ENCODE measurements around the gene CCL17. TPM values are rescaled to one million over a fixed set of nuclear protein-coding genes. Genes with fewer than 3 reads are reported as not detected.

Gene CCL17
- total RNA-seq, 2 donors from 2014 or later, result not detected

DNA sequence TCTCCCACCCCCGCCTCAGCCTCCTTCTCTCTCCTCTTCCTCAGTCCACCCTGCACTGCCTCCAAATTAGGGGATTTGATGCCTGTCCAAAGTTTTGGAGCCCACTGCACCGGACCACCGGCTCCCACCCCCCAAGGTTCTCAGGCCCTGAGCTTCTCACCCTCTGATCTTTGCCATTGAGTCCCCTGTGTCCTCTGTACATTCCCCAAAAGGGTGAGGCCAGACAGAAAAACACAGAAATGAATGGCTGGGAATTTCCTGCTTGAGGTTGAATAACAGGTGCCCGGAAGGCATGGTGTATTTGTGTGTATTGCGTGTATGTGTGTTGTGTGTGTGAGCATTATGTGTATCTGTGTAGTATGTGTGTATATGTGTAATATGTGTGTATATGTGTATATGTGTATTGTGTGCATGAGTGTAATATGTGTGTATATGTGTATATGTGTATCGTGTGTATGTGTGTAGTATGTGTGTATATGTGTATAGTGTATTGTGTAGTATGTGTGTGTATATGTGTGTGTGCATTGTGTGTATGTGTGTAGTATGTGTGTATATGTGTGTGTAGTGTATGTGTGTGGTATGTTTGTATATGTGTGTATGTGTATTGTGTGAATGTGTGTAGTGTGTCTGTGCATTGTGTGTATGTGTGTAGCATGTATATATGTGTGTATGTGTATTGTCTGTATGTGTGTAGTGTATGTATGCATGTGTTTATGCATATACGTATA, 16.0 kb upstream of the CCL17 start:
- TF ChIP-seq CTCF (IDR thresholded peaks at IDR 0.05), result no peak
- TF ChIP-seq POLR2AphosphoS5 (IDR thresholded peaks at IDR 0.05), result no peak
- TF ChIP-seq POLR2A (IDR thresholded peaks at IDR 0.05), result no peak
- H3K36me3 ChIP-seq, result no peaks in the 10 kb centered on the region
- no peak for DNase-seq (ENCODE audit: low spot score)
- no peaks in the 10 kb centered on the region for H3K27me3 ChIP-seq (replicated peaks; ENCODE audit: insufficient read depth)
- no peak overlapping the region for H3K4me3 ChIP-seq
- H3K4me1 ChIP-seq (replicated peaks), result no peaks in the 10 kb centered on the region
- no peaks in the 10 kb centered on the region for H3K9me3 ChIP-seq
- intact Hi-C loops (cut with DNase I), result no loop called here
- H3K27ac ChIP-seq, result no peak overlapping the region
- WGBS, result 56% methylated on average over 7 of the region's 7 CpGs

DNA sequence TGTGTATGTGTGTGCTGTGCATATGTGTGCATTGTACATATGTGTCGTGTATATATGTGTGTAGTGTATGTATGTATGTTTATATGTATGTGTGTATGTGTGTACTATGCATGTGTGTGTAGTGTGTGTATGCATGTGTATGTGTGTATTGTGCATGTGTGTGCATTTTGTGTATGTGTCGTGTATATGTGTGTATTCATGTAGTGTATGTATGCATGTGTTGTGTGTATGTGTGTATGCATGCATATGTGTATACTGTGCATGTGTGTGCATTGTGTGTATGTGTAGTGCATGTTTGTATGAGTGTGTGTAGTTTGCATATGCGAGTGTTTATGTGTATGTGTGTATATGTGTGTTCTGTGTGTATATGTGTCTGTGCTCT, 15.5 kb upstream of the CCL17 start:
- DNase-seq (ENCODE audit: low spot score), result no peak
- Histone ChIP-seq H3K4me3 (no peak overlapping the region), H3K9me3 (no peaks in the 10 kb centered on the region), H3K27me3 (replicated peaks; ENCODE audit: insufficient read depth) (no peaks in the 10 kb centered on the region), H3K4me1 (replicated peaks) (no peaks in the 10 kb centered on the region), H3K36me3 (no peaks in the 10 kb centered on the region), H3K27ac (no peak overlapping the region)
- intact Hi-C loops (cut with DNase I), result no loop called here
- TF ChIP-seq CTCF (IDR thresholded peaks at IDR 0.05) (no peak), POLR2A (IDR thresholded peaks at IDR 0.05) (no peak), POLR2AphosphoS5 (IDR thresholded peaks at IDR 0.05) (no peak)
- 98% methylated on average over 3 of the region's 3 CpGs for WGBS

DNA sequence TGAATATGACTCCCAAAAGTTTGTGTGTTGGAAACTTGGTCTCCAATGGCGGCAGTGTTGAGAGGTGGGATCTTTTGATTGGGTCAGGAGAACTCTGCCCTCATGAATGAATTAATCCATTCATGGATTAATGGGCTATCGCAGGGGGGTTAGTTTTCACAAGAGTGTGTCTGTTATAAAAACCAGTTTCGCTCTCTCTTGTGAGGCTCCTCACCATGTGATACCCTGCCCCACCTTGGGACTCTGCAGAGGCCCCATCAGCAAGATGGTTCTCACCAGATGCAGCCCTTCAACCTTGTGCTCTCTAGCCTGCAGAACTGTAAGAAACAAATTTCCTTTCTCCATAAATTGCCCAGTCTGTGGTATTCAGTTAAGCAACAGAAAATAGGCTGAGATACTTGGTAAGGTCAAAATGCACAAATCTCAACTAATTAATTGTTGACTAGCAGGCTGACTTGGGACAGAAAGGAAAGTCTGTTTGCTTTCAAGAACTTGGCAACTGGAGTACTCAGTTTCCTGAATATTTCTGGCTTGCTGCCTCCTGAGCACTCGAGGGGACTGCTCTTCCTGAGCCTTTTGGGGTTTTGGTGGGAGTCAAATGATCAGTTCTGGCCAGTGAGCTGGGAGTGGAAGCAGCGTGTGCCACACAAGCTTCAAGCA, 13.8 kb upstream of the CCL17 start:
- Histone ChIP-seq H3K9me3 (no peaks in the 10 kb centered on the region), H3K4me1 (replicated peaks) (no peaks in the 10 kb centered on the region), H3K27me3 (replicated peaks; ENCODE audit: insufficient read depth) (no peaks in the 10 kb centered on the region), H3K4me3 (no peak overlapping the region), H3K36me3 (no peaks in the 10 kb centered on the region), H3K27ac (no peak overlapping the region)
- DNase-seq (ENCODE audit: low spot score), result no peak
- WGBS, result 58% methylated on average over 5 of the region's 5 CpGs
- TF ChIP-seq POLR2A (IDR thresholded peaks at IDR 0.05) (no peak), CTCF (IDR thresholded peaks at IDR 0.05) (no peak), POLR2AphosphoS5 (IDR thresholded peaks at IDR 0.05) (no peak)
- intact Hi-C loops (cut with DNase I), result no loop called here

- WGBS, result 90% methylated on average over 4 of the region's 4 CpGs
- TF ChIP-seq CTCF (IDR thresholded peaks at IDR 0.05), result no peak
- no peak for TF ChIP-seq POLR2A (IDR thresholded peaks at IDR 0.05)
- no peak for TF ChIP-seq POLR2AphosphoS5 (IDR thresholded peaks at IDR 0.05)
These were observed 13.3 kb upstream of the CCL17 start for GRCh38 chr16:57391300-57391699.

GRCh38 chr16:57391708-57392107, 12.9 kb upstream of the CCL17 start:
- no peak overlapping the region for H3K27ac ChIP-seq
- 93% methylated on average over 5 of the region's 5 CpGs for WGBS
- H3K9me3 ChIP-seq, result no peaks in the 10 kb centered on the region
- DNase-seq (ENCODE audit: low spot score), result no peak
- no peak for TF ChIP-seq POLR2A (IDR thresholded peaks at IDR 0.05)
- no peak for TF ChIP-seq CTCF (IDR thresholded peaks at IDR 0.05)
- TF ChIP-seq POLR2AphosphoS5 (IDR thresholded peaks at IDR 0.05), result no peak
- no peaks in the 10 kb centered on the region for H3K36me3 ChIP-seq
- H3K4me3 ChIP-seq, result no peak overlapping the region
- no peaks in the 10 kb centered on the region for H3K4me1 ChIP-seq (replicated peaks)
- intact Hi-C loops (cut with DNase I), result no loop called here
- no peaks in the 10 kb centered on the region for H3K27me3 ChIP-seq (replicated peaks; ENCODE audit: insufficient read depth)

More at GRCh38 chr16:57391300-57391699, 13.3 kb upstream of the CCL17 start:
- Histone ChIP-seq H3K27me3 (replicated peaks; ENCODE audit: insufficient read depth) (no peaks in the 10 kb centered on the region), H3K9me3 (no peaks in the 10 kb centered on the region), H3K4me3 (no peak overlapping the region), H3K36me3 (no peaks in the 10 kb centered on the region), H3K4me1 (replicated peaks) (no peaks in the 10 kb centered on the region), H3K27ac (no peak overlapping the region)
- intact Hi-C loops (cut with DNase I), result no loop called here
- DNase-seq (ENCODE audit: low spot score), result no peak

Data from prostate gland (tissue), 2 donors.